ENCODE data around the gene PCBP3.
"Not testable (repeated sequence)": the region's sequence is repeated elsewhere in the genome, so short reads cannot be mapped to it uniquely, and the experiment has no call there.

The PCBP3 gene

GRCh38 chr21:45636459-45636858 is 7.1 kb upstream of the PCBP3 start:
- DNase-seq: no peak

GRCh38 chr21:45636951-45637646 is 6.4 kb upstream of the PCBP3 start:
- no peak for DNase-seq

- no peak for DNase-seq
Measured at GRCh38 chr21:45637883-45638282, 5.6 kb upstream of the PCBP3 start.

- DNase-seq: no peak
Measured at GRCh38 chr21:45638707-45639106, 4.8 kb upstream of the PCBP3 start.

GRCh38 chr21:45639206-45640000 is 4.1 kb upstream of the PCBP3 start:
- DNase-seq: no peak

- no peak for DNase-seq
Measured at GRCh38 chr21:45640001-45640887, 3.3 kb upstream of the PCBP3 start.

- peak; percentile 39 for DNase-seq
Measured at GRCh38 chr21:45640888-45641479, 2.5 kb upstream of the PCBP3 start.

- DNase-seq: no peak
Measured at GRCh38 chr21:45641480-45642035, 2.0 kb upstream of the PCBP3 start.

GRCh38 chr21:45642122-45642813 is 1.3 kb upstream of the PCBP3 start:
- no peak for DNase-seq

- peak; percentile 53 for DNase-seq
Measured at GRCh38 chr21:45644041-45644906, 749 bp downstream of the PCBP3 start.

GRCh38 chr21:45651921-45652320 is 8.4 kb downstream of the PCBP3 start:
- DNase-seq: no peak

GRCh38 chr21:45655124-45655523 is 11.6 kb downstream of the PCBP3 start:
- DNase-seq: no peak

- DNase-seq: not testable (repeated sequence)
Measured at GRCh38 chr21:45656114-45656513, 12.6 kb downstream of the PCBP3 start.

GRCh38 chr21:45661913-45662622 is 18.5 kb downstream of the PCBP3 start:
- DNase-seq: not testable (repeated sequence)

- DNase-seq: not testable (repeated sequence)
Measured at GRCh38 chr21:45662623-45663245, 19.2 kb downstream of the PCBP3 start.

GRCh38 chr21:45669382-45669781 is 25.9 kb downstream of the PCBP3 start:
- no peak for DNase-seq

- no peak for DNase-seq
Measured at GRCh38 chr21:45670731-45671130, 27.2 kb downstream of the PCBP3 start.

GRCh38 chr21:45678790-45679189 is 35.3 kb downstream of the PCBP3 start:
- DNase-seq: not testable (repeated sequence)

- DNase-seq: no peak
Measured at GRCh38 chr21:45680215-45680614, 36.7 kb downstream of the PCBP3 start.

- DNase-seq: no peak
Measured at GRCh38 chr21:45695086-45695485, 51.6 kb downstream of the PCBP3 start.

All from stimulated activated CD4-positive, alpha-beta T cell treated with anti-CD3 and anti-CD28 coated beads, Interleukin-15, amount 100 ng/mL, for 24 hours (primary cell).